ENCODE measurements around the gene PLCXD3. TPM values are rescaled to one million over a fixed set of nuclear protein-coding genes. Genes with fewer than 3 reads are reported as not detected.

PLCXD3 gene
- total and polyA plus RNA-seq, 2 of the 8 experiments (the other 6 are each of a cell fraction or from before 2014, with no cell fraction given), result 0.03 to 0.07 TPM

DNA sequence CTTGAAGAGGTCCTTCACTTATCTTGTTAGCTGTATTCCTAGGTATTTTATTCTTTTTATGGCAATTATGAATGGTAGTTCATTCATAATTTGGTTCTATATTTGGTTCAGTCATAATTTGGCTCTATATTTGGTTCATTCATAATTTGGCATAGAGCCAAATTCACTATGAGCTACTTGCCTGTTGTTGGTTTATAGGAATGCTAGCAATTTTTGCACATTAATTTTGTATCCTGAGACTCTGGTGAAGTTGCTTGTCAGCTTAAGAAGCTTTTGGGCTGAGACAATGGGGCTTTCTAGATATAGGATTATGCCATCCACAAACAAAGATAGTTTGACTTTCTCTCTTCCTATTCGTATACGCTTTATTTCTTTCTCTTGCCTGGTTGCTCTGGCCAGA is 142.2 kb downstream of the PLCXD3 start:
- FAIRE-seq (no peak), DNase-seq (ENCODE audit: low read depth in 1 of 2, low spot score in 2 of 2) (no peak)
- no peaks in the 10 kb centered on the region for H3K79me2 ChIP-seq (ENCODE audit: control insufficient read depth in 1 of 2, insufficient read depth in 2 of 2, low read length in 2 of 2)
- H3K18ac ChIP-seq (ENCODE audit: extremely low read depth, low read length), result no peak overlapping the region
- no peak overlapping the region for H3K14ac ChIP-seq (ENCODE audit: insufficient read length)
- no peaks in the 10 kb centered on the region for H4K20me1 ChIP-seq (replicated peaks in 1 of 2; ENCODE audit: control insufficient read depth in 1 of 2, insufficient read depth in 2 of 2, low read length in 2 of 2)
- whole genome bisulfite sequencing, 2 experiments (ENCODE audit: extremely low coverage in 1 of 2, insufficient coverage in 1 of 2, insufficient read length in 1 of 2, insufficient replicate concordance in 2 of 2, low coverage in 1 of 2, low lambda C conversion rate in 2 of 2, missing lambda C conversion rate in 1 of 2), result 91% methylated on average over 2 of the region's 2 CpGs; no CpG with 5 or more reads in 1 of the 2 experiments
- no peaks in the 10 kb centered on the region for H3K79me1 ChIP-seq (ENCODE audit: low read depth, low read length)
- no peak overlapping the region for H3K9ac ChIP-seq (replicated peaks in 1 of 4; ENCODE audit: extremely low read depth in 1 of 4, low read depth in 3 of 4, low read length in 3 of 4)
- H2BK20ac ChIP-seq (ENCODE audit: low read length), result no peak overlapping the region
- ChIA-PET CTCF (ENCODE audit: partially characterized antibody) (interaction anchor here (1.5 to 1.8 kb wide), 3 partner anchors 66 to 156 kb away, joined by 3 to 5 read pairs (median 4); no protein-coding TSS in a partner anchor), POLR2A (ENCODE audit: partially characterized antibody) (no interaction called here)
- no peak overlapping the region for H3K4ac ChIP-seq (replicated peaks; ENCODE audit: insufficient read length, low read depth, low read length)
- H2AFZ ChIP-seq (ENCODE audit: low read length), result no peak overlapping the region
- H3K27me3 ChIP-seq (replicated peaks in 1 of 4; ENCODE audit: control insufficient read depth in 3 of 4, extremely low read depth in 1 of 4, insufficient read depth in 3 of 4, low read length in 3 of 4), result no peaks in the 10 kb centered on the region
- no peaks in the 10 kb centered on the region for H3K9me3 ChIP-seq (ENCODE audit: insufficient read depth in 2 of 2, low read depth in 1 of 2, low read length in 1 of 2)
- H2BK5ac ChIP-seq (ENCODE audit: low read depth, low read length), result no peak overlapping the region
- no peak overlapping the region for H2BK120ac ChIP-seq (replicated peaks; ENCODE audit: low read depth, low read length)
- H3K4me2 ChIP-seq (ENCODE audit: insufficient read depth in 1 of 2, low read depth in 2 of 2, low read length in 2 of 2), result no peak overlapping the region
- no peak overlapping the region for H4K91ac ChIP-seq (replicated peaks; ENCODE audit: insufficient read length, low read length)
- TF ChIP-seq CTBP2 (IDR thresholded peaks at IDR 0.05; ENCODE audit: borderline replicate concordance, insufficient read depth, insufficient read length, low read length) (no peak), CHD2 (IDR thresholded peaks at IDR 0.05; ENCODE audit: low read length) (no peak)
- no peak overlapping the region for H4K5ac ChIP-seq (ENCODE audit: insufficient read length, low read depth, low read length)
- H3K36me3 ChIP-seq (ENCODE audit: control insufficient read depth in 2 of 4, insufficient read depth in 4 of 4, low read length in 3 of 4), result no peaks in the 10 kb centered on the region
- H3K4me1 ChIP-seq (replicated peaks in 1 of 4; ENCODE audit: control insufficient read depth in 3 of 4, insufficient read depth in 4 of 4, low read length in 3 of 4), result no peaks in the 10 kb centered on the region
- no peak overlapping the region for H4K8ac ChIP-seq (ENCODE audit: extremely low read depth, insufficient read depth, low read length)
- H3K27ac ChIP-seq (ENCODE audit: low read depth, low read length), result no peak overlapping the region
- no peak overlapping the region for H2BK12ac ChIP-seq (ENCODE audit: low read depth, low read length)
- H3K56ac ChIP-seq (replicated peaks; ENCODE audit: insufficient read length, low read depth, low read length), result no peak overlapping the region
- no peak overlapping the region for H2AK5ac ChIP-seq (ENCODE audit: low read depth, low read length)
- no peak overlapping the region for H3K23ac ChIP-seq (ENCODE audit: insufficient read length)
- H3K4me3 ChIP-seq (ENCODE audit: extremely low read depth in 1 of 4, insufficient read depth in 2 of 4, low read depth in 3 of 4, low read length in 4 of 4), result no peak overlapping the region
- no peak overlapping the region for H2BK15ac ChIP-seq (ENCODE audit: low read length)
- H3K23me2 ChIP-seq (ENCODE audit: low read depth, low read length), result no peaks in the 10 kb centered on the region; the same call in 1 of the 2 replicates
